GM12801 (cell line): ENCODE data around the gene BHLHE40.

ENCODE experiments used
- CTCF ChIP-seq: IDR thresholded peaks from one replicate; pipeline ENCODE4 v1.5.1; 2011; ENCODE audit warnings: control low read depth; ENCODE audit not compliant: insufficient read length; ENCODE audit errors: extremely low read depth

Gene BHLHE40

DNA sequence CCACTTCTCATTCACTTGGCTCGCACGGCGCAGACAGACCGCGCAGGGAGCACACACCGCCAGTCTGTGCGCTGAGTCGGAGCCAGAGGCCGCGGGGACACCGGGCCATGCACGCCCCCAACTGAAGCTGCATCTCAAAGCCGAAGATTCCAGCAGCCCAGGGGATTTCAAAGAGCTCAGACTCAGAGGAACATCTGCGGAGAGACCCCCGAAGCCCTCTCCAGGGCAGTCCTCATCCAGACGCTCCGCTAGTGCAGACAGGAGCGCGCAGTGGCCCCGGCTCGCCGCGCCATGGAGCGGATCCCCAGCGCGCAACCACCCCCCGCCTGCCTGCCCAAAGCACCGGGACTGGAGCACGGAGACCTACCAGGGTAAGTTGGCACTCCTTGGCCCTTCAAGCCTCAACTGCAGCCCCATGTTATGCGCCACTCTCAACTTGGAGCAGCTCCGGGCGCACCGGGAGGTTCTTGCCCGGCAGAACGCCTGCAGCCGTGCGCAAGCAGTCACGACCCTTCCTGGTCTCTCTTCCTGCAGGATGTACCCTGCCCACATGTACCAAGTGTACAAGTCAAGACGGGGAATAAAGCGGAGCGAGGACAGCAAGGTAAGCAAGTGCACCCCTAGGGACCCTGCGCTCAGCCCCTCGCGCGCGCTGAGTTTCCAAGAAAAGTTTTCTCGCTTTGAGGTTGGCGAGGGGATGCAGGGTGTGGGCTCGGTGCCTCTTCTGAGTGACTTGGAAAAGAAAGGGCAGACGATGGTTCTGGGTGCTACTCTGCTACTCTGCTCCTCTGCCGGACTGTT lies at the start of gene BHLHE40:
TSS of gene BHLHE40 (plus strand) at position 10 of the 801 bp plus-strand sequence. CDS start at position 292, 282 bp downstream.
- no peak for TF ChIP-seq CTCF

DNA sequence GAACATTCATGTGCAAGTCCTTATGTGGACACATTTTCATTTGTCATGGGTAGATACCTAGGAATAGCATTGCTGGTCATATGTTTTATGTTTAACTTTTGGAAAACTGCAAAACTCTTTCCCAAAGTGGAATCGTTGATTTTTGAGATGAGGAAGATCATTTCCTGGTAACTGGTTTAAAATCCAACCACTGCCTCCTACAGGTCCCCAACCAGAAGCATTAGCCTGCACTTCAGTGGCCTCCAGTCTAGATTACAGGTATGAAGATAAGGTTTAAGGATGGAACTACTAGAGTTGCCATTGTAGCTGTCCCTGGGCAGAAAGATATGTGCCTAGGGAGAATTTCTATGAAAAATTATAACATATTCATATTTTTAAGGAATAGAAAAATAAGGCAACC lies 48.7 kb upstream of the BHLHE40 start:
- no peak for TF ChIP-seq CTCF

- TF ChIP-seq CTCF: no peak
These were observed 45.2 kb upstream of the BHLHE40 start for GRCh38 chr3:4934050-4934449.

GRCh38 chr3:4935347-4935746 lies 43.9 kb upstream of the BHLHE40 start:
- no peak for TF ChIP-seq CTCF

GRCh38 chr3:4936982-4937614 lies 42.1 kb upstream of the BHLHE40 start:
- TF ChIP-seq CTCF: no peak

DNA sequence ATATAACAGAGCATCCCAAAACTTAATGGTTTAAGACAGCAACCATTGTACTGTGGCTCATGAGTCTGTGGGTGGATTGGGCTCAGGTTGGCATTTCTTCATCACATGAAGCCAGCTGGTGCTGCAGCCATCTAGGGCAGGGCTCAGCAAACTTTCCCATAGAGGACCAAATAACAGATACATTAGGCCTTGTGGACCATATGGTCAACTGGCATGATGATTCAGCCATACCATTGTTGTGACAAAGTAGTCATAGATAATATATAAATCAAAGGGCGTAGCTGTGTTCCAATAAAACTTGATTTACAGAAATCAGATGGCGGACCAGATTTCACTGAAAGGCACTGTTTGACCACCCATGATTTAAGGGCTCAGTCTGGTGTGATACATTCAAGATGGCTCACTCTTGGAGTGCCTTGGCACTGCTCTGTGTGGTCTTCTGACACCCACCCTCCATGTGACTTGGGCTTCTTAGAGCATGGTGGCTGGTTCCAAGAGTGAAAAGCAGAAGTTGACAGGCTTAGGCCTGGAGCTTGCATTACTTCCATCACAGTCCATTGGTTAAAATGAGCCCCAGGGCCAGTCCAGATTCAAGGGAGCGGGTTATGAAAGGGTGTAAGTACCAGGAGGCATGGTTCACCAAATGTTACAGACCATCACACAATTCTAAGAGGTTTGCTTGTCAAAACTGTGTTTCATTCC lies 40.8 kb upstream of the BHLHE40 start:
- no peak for TF ChIP-seq CTCF

- TF ChIP-seq CTCF: no peak
These were observed 40.0 kb upstream of the BHLHE40 start for GRCh38 chr3:4939276-4939675.
